ENCODE results near the gene SUPT4H1.

GRCh38 chr17:58315750-58316149 is 36.3 kb downstream of the SUPT4H1 start:
- TF ChIP-seq POLR2AphosphoS5 (IDR thresholded peaks at IDR 0.05; ENCODE audit: low read depth, low read length) (no peak), POLR2A (IDR thresholded peaks at IDR 0.05; ENCODE audit: low read depth, low read length) (no peak), TAF1 (IDR thresholded peaks at IDR 0.05; ENCODE audit: borderline replicate concordance, low read depth, low read length) (no peak)

Measured in GM12892 (cell line).